Hematopoietic multipotent progenitor cell treated with erythropoietin and hydrocortisone succinate and interleukin-3 and kit ligand, for 15 days (in vitro differentiated cells): ENCODE results near the gene MALT1.
"Not testable (repeated sequence)": the region's sequence is repeated elsewhere in the genome, so short reads cannot be mapped to it uniquely, and the experiment has no call there.

Experiments used
- DNase-seq: peaks from one replicate; pipeline ENCODE4 v3.0.0-alpha.2; 2015; ENCODE audit warnings: low spot score

Gene MALT1

GRCh38 chr18:58671111-58671631, at the start of gene MALT1:
Gene MALT1, plus strand, starts transcription at chr18:58671465. Its CDS starts 179 bp downstream, at chr18:58671644.
- DNase-seq = peak; percentile 90

GRCh38 chr18:58624011-58624410, 47.3 kb upstream of the MALT1 start:
- DNase-seq = no peak

- no peak for DNase-seq
Observed at GRCh38 chr18:58625839-58626238, 45.4 kb upstream of the MALT1 start.

GRCh38 chr18:58630071-58630470, 41.2 kb upstream of the MALT1 start:
- no peak for DNase-seq

- DNase-seq = no peak
Observed at GRCh38 chr18:58631301-58631700, 40.0 kb upstream of the MALT1 start.

- DNase-seq = no peak
Observed at GRCh38 chr18:58632552-58632951, 38.7 kb upstream of the MALT1 start.

- no peak for DNase-seq
Observed at GRCh38 chr18:58633874-58634273, 37.4 kb upstream of the MALT1 start.

- DNase-seq = peak; percentile 4
Observed at GRCh38 chr18:58635891-58636290, 35.4 kb upstream of the MALT1 start.

- DNase-seq = no peak
Observed at GRCh38 chr18:58637197-58637596, 34.1 kb upstream of the MALT1 start.

- DNase-seq = no peak
Observed at GRCh38 chr18:58637946-58638345, 33.3 kb upstream of the MALT1 start.

- DNase-seq = no peak
Observed at GRCh38 chr18:58638441-58638840, 32.8 kb upstream of the MALT1 start.

- DNase-seq = no peak
Observed at GRCh38 chr18:58639237-58639636, 32.0 kb upstream of the MALT1 start.

- DNase-seq = no peak
Observed at GRCh38 chr18:58639751-58640427, 31.4 kb upstream of the MALT1 start.

GRCh38 chr18:58640428-58640805, 30.8 kb upstream of the MALT1 start:
- DNase-seq = no peak

- no peak for DNase-seq
Observed at GRCh38 chr18:58640891-58641610, 30.2 kb upstream of the MALT1 start.

GRCh38 chr18:58643557-58643956, 27.7 kb upstream of the MALT1 start:
- not testable (repeated sequence) for DNase-seq

- no peak for DNase-seq
Observed at GRCh38 chr18:58645398-58645797, 25.9 kb upstream of the MALT1 start.

- DNase-seq = no peak
Observed at GRCh38 chr18:58646334-58646862, 24.9 kb upstream of the MALT1 start.

GRCh38 chr18:58649966-58650816, 21.1 kb upstream of the MALT1 start:
- DNase-seq = no peak

GRCh38 chr18:58650830-58651229, 20.4 kb upstream of the MALT1 start:
- DNase-seq = not testable (repeated sequence)

GRCh38 chr18:58653144-58653722, 18.0 kb upstream of the MALT1 start:
- DNase-seq = not testable (repeated sequence)
